SW480 (cell line): ENCODE data around the gene PLGRKT.
A peak's percentile ranks its signal among the peaks of the same experiment; 100 is the strongest.
"Not testable (repeated sequence)": the region's sequence is repeated elsewhere in the genome, so short reads cannot be mapped to it uniquely, and the experiment has no call there.

Experiments used
- DNase-seq: peaks from one replicate; pipeline ENCODE4 v3.0.0-alpha.2; 2016; ENCODE audit warnings: low spot score

The PLGRKT gene

DNA sequence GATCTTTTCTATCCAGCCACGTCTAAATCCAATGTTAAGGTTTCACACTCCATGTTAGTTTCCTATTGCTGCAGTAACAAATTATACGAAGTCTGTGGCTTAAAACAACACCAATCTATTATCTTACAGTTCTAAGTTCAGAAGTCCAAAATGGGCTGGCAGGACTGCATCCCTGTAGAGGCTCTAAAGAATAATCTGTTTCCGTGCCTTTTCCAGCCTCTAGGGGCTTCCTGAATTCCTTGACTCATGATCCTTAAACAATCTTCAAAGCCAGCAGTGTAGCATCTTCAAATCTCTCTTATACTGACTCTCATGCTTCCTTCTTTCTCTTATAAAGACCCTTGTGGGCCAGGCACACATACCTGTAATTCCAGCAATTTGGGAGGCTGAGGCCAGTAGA, 6.8 kb downstream of the PLGRKT start:
- no peak for DNase-seq

DNA sequence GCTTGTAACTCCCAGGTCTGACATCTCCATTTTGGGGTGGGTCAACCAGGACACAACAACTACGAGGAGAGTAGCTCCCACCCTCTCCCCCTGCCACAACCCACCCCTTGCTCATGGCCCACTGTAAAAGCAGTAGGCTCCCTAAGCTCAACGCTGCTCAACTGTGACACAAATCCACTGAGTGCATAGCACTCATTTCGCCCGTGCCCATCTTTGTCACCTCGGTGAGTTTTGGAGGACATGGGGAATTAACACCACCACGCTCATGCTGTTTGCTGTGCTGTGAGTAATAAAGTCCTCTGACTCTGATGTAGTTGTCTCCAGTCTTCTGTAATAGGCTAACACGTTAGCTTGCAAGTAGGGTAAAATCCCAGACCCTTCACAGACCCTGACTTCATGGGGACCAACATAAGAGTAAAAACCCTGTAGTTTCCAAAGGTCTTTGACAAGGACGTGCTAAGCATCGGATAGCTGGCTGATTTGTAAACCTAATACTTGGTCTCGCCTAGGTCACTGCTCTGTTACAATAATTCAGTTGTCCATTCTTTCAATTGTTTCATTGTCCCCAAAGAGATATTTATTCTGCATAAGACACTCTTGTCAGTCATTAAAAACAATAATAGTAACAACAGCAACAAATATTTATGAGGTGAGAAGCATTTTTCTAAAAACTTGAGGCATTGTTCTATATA, 7.7 kb downstream of the PLGRKT start:
- no peak for DNase-seq

DNA sequence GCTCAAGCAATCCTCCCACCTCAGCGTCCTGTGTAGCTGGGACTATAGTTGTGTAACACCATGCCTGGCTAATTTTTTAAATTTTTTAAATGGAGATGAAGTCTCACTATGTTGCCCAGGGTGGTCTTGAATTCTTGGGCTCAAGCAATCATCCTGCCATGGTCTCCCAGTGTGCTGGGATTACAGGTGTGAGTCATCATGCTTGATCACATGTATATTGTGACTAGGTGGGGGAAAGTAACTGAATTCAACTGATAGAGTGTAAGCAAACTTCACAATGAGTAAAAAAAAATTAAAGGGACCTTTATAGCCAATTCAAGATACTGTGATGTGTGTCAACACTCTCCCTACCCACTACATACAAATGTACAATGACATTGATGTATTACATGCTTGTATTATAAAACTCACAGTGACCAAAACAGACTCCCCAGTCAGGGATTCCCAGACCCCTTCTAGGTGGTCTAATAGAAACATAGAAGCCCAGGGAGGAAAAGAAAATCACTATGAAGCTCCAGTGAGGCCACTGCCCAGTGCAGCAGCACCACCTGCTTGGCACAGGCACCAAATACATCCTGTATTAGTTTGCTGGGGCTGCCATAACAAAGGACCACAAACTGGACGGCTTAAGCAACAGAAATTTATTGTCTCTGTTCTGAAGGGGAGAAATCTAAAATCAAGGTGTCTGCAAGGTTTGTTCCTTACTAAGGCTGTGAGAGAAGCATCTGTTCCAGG, 8.8 kb downstream of the PLGRKT start:
- DNase-seq = no peak

DNA sequence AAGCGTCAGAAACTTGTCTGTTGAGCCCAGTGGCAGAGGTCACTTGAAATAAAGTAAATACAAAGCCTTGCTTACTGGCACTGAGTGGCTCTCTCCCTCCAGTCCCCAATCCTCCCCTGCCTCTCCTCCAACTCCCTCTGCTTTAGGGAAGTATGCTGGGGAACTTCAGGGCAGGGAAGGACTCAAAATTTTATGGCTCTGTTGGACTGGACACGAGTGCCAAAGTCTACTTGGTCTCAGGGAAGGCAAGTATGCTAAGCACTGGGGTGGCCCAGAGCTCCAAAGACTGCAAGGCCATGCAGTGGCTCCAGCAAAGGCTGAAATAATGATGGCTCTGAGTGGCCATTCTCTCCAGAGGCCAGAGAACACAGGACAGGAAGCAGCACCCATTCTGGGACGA, 9.6 kb downstream of the PLGRKT start:
- no peak for DNase-seq

DNA sequence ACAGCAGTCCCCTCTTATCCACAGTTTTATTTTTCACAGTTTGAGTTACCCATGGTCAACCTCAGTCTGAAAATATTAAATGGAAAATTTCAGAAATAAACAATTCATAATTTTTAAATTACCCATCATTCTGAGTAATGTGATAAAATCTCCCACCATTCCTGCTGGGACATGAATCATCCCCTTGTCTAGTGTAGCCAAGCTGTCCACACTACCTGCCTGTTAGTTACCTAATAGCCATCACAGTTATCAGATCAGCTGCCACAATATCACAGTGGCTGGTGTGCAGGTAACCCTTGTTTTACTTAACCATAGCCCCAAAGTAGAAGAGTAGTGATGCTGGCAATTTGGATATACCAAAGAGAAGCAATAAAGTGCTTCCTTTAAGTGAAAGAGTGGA, 10.7 kb downstream of the PLGRKT start:
- DNase-seq = no peak

DNA sequence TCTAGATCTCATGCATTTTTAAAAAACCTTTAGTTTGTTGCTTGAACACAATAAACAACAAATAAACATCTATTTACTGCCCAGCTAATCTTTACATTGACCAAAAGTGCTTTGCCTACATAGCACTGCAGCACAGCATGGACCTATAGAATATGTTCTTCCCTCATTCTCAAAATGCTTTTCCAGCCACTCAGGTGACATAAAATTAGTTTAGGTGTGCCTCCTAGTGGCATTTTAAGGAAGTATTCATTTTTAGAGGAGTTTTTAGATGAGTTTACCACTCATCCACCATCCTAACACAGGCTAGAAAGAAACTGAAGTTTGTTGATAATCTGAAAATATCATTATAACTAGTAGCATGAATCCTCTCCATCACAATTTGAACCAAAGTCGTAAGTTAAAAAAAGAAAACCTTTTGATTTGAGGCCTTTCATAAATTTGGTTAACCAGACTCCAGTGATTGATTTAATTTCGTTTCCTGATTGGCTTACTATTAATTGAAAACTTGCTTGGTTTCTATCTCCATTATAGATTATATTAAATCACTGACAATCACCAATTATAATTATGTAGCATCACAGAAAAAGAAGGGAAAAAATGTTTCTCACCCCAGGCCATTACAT, 12.6 kb downstream of the PLGRKT start:
- peak; percentile 46 for DNase-seq

DNA sequence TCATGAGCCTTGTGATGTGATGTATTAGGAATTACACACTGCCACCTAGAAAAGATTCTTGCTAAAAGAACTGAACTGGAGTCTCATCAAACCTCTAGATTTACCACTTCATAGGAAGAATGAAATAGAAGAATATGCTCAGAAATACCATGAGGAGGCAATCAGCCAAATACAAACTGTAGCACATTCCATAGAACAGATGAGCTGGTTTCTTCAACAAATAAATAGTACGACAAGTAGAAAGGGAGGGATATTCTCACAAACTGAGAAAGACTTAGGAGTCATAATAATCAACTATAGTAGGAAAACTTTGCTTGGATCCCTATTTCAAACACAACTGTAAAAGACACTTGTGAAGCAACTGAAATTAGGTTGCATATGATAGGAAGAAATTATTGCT, 15.4 kb downstream of the PLGRKT start:
- DNase-seq = no peak

DNA sequence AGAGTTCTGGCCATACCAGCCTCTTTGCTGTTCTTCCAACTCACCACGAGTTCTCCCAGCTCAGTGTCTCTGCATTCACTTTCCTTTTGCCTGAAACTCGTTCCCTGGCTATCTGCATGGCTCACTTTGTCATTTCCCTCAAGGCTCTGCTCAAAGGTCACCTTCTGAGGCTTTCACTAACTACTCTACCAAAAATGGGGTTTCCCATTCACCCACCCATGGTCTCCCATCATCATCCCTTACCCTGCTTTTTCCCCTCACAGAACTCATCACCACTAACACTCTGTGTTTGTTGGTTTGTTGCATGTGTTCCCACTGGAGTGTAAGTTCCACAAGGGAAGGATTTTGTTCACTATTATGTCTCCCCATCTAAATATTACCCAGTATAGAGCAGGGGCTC, 16.6 kb downstream of the PLGRKT start:
- no peak for DNase-seq

DNA sequence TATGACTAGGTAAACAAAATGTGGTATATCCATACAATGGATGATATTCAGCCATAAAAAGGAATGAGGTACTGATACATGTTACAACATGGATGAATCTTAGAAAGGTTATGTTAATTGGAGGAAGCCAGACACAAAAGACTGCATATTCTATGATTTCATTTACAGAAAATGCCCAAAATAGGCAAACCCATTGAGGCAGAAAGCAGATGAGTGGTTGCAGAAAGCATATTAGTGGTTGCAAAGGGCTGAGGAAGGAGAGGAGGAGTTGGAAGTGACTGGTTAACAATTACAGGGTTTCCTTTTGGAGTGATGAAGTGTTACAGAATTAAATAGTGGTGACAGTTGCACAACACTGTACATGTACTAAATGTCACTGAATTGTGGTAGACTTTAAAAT, 17.7 kb downstream of the PLGRKT start:
- no peak for DNase-seq

DNA sequence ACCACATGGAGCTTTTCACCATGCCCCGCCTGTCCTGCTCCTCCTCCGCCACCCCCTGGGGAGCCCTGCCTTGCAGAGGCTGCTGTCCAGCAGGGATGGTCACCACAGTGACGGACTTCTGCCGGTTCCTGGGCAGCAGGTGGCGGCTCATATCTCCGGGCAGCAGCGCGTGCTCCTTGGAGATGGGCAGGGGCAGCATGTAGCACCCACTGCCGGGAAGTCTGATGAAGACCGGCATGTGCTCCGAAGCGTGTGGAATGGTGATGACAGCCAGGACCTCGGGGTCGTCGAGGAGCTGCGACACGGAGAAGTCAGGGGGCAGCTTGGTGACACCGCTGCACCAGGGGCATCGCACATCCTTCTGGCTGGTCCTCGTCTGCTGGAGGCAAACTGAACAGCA, 19.2 kb downstream of the PLGRKT start:
- DNase-seq = no peak

DNA sequence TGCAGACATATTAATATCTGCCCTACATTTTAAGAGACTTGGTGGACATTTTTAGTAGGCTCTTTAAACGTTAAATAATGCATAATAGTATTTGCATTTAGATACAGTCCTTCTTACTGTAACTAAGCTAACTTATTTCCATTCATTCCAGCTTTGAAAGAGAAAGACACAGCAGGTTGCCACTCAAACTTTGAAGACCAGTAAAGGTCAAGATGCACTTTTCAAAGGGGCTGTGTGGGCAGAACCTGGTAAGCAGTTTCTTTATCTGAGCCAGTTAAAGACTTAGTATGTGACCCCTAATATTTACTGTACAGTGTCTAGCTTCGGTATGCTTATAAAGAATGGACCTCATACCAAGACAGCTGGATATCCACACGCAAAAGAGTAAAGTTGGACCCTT, 20.8 kb downstream of the PLGRKT start:
- DNase-seq = no peak

DNA sequence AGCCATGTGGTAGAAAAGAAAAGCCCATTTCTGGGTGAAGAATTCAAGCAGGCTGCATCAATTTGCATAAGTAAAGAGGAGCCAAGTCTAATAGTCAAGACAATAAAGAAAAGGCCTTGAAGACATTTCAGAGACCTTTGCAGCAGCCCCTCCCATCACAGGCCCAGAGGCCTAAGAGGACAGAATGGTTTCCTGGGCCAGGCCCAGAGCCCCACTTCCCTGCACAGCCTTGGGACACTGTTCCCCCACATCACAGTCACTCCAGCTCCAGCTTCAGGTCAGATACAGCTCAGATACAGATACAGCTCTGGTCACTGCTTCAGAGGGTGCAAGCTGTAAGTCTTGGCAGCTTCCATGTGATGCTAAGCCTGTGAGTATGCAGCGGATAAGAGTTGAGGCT, 29.1 kb downstream of the PLGRKT start:
- DNase-seq = no peak

DNA sequence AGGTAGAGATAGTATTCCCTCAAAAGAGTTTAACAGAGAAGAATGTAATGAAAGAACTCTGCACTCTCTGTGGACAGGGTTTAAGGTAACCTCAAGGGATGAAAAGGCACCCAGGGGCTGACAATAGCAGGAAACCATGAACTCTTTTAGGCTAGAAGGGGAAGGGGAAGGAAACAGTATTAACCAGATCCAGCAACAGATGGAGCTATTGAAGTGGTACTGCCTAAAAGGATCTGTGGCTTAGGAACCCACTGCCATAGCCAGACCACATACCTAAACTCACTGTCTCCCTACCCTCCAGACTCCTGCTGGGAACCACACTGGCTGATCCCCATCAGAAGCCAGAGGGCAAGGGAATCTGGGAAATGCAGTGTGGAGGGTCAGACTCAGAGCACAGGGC, 35.5 kb downstream of the PLGRKT start:
- peak; percentile 10 for DNase-seq

DNA sequence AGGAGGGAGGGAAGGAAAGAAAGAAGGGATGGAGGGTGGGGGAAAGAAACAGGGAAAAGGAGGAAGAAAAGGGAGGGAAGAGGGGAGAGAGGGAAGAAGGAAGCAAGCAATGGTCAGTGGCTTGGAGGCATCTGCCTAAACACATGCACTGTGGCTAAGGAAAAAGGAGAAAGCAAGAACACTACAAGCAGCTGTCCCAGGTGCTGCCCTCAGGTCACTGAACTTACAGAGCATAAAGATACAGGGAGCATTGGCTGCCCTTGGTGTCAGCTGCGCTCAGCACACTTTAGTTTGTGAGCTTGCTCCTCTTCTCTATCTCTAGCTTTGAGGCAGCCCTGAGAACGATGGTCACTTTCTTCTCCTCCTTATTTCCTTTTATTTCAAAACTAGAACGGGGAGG, 40.2 kb downstream of the PLGRKT start:
- not testable (repeated sequence) for DNase-seq

DNA sequence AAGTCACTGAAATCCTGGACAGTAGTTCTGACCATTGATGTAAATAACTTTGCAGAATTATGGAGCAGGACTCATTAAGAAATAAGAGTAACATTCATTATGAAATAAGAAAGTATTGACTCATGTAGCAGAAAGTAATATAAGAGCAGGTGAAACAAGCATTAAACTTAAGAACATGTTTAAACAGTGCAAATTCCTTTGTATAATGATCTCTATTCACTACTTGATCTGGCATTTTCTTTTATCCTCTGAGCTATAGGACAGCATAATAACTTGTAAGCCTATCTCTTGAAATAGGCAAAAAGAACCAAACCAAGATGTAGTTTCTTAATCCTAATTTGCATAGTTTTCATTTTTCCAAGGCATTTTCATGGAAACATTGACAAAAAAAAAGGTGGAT, 42.3 kb downstream of the PLGRKT start:
- DNase-seq = no peak

DNA sequence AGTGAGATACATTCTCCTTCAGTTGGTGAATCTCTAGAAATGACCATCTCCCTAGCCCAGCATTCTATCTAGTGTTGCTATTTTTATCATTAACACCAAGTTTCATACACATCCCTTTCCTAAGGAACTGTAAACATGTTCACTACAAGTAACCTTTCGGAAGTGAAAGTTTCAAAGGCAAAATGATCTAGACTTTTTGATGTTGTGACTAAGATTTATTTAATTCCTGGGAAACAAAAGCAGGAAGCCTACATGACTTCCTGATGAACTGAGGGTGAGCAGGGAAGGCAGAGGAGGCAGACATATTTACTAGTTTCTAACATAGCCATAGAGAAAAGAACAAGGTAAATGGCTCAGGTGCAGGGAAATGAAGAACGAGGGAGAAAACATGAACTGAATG, 43.7 kb downstream of the PLGRKT start:
- DNase-seq = not testable (repeated sequence)

DNA sequence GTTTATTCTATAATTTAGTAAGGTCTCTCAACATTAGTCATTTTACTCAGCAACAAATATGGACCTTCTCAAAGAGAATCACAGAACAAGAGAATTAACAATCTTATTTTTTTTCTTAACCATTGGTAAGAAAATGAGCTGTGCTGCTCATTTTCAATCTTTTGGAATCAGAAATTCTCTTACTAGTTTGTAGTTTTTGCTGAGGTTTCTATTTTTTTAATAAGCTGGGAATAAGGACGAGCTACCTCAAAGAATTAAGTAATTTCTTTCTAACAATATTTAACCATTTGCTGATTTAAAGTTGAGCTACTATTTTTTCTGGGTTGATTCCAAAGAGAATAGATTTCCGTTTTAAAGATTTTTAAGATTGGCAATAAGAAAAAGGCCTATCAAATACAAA, 44.2 kb downstream of the PLGRKT start:
- DNase-seq = no peak

DNA sequence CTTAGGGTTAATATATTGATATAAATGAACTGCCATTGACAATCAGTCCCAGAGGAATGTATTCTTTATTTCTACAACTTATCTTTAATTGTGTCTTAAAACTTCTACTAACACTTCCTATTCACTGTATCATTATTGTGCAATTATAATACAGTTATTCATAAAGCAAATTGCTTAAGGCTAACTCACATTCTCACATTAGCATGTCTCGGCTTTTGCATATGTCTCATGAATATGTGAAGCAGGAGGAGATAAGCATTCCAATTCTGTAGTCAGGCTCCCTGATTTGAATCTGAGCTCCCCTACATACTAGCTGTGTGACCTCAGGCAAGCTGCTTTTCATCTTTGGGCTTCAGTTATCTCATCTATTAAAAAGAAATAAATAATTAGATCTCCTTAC, 45.4 kb downstream of the PLGRKT start:
- DNase-seq = no peak

DNA sequence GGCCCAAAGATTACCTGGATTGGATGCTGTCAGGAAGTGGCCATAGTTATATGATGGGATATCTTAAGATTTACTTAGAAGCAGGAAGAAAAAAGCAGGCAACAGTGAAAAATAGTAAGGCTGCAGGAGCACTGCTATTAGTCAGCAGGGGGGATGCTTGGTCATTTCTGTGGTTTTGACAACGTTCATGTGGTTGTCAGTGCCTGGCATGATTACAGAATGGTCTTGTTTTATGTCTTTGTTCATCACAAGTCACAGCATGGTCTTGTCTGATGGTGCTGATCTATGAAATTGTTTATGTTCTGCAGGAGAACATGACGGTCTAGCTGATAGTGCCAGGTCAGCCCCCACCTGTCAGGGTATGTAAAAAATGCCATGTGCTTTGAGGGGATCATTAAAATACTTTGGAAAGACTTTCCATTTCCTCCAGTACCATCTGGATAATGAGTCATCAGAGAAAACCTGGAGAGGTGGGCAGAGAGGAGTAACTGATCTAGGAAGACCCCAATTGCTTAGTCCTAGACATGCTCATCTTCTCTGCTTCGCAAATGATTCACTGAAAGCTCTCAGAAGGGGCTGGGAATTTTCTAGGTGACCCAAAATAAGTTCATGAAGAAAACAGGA, 48.5 kb downstream of the PLGRKT start:
- DNase-seq = peak; percentile 58

DNA sequence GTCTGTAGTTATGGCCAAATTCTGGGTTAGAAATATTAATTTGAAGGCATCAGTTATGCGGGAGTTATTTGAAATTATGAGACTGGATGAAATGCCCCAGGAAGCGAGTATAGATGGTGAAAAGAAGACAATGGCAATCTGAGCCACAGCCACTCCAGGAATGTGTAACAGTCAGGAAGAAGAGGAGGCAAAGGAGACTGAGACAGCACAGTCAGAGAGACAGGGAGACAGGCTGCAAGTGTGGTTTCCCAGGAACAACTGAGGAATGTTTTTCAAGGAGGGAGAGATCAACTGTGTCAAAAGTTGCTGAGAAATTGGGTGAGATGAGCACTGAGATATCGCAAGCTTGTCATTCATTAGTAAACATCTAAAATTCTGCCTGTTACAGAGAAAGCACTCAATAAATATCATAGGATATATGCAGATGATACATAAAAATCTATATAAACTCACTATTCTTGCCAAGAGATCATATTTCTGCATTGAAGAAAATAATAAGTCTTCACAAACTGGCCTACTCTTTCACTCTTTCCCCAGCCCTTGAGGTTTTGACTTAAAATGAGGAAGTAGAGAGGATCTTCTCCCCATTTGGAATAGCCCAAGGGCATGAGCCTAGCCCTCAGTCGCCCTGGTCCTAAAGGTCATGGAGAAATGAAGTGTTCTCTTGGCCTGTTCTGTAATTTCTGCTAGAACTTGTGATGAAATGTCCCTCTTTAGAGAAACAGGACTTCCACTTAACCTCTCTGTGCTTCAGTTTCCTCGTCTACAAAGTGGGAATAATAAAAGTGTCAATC, 49.5 kb downstream of the PLGRKT start:
- no peak for DNase-seq

DNA sequence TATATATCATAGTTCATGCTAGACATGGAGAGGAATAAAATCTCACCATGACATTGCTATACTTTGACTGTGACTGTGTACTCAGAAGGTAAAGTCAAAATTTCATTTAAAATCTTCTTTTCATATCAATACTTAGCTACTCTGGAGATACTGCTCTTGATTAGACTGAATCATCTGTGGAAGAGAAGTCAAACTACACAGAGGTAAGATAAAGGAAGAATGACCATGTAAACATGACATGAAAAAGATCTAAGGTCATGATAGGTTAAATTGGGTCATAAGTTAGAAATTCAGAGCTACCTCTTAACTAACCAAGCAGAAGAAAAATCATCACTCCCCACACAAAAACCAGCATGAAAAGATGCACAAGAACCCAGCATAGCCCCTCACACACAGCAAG, 53.3 kb downstream of the PLGRKT start:
- DNase-seq = no peak

DNA sequence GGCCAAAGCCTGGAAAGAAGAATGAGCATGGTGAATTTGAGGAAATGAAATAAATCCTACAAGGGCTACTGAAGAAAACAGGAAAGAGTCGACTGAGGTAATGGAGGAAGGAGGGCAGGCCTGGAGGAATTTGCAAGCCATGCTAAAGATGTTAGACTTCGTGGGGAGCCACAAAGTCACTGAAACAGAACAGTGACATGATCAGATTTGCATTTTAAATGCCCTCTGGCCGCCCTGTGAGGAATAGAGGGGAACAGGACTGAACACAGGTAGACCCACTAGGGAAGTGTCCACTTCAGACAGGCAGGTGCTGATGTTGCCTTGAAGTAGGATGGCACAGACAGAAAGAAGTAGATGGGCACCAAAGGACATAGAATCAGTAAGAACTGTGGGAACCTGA, 55.2 kb downstream of the PLGRKT start:
- DNase-seq = no peak
